Esophagus squamous epithelium (tissue), 4 donors: ENCODE results near the gene PSMB7.

ENCODE experiments used
- CTCF ChIP-seq, 6 experiments: fragments of 450-650 bp in 4 of 6; fragments of 200-600 bp in 2 of 6; sonication (generic) in 2 of 6; IDR thresholded peaks; one replicate each; pipeline ENCODE4 v1.5.1; 2016 to 2019; ENCODE audit warnings: antibody characterized with exemption in 6 of 6, mild to moderate bottlenecking in 4 of 6, moderate library complexity in 4 of 6
- POLR2A ChIP-seq, 4 donors: fragments of 450-650 bp; IDR thresholded peaks; one replicate each; pipeline ENCODE4 v1.6.1; 2017; ENCODE audit warnings: antibody characterized with exemption in 4 of 4, mild to moderate bottlenecking in 4 of 4, moderate library complexity in 3 of 4

DNA sequence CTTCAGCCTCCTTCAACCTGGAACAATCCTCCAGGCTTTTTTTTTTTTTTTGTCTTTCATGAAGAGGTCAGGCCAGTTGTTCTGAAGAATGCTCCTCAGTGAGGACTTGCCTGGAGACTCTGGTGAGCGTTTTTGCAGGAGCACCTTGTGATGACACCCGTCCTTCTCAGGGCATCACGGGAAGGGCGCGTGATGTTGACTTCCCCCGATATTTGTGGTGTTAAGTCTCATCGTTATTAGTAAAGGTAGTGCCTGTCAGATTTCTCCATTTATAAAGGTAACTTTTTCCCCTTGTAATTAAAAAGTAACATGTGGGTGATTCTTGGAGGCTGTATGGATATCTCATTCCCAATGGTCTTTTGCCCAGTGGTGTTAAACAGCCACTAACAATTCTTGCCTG lies 11.1 kb upstream of the PSMB7 start:
- no peak for TF ChIP-seq POLR2A (IDR thresholded peaks at IDR 0.05)
- TF ChIP-seq CTCF (IDR thresholded peaks at IDR 0.05) = no peak
